Measurements from ENCODE around the gene DPYSL5. TPM values are rescaled to one million over a fixed set of nuclear protein-coding genes. Genes with fewer than 3 reads are reported as not detected.

The DPYSL5 gene
- total and polyA plus RNA-seq, 2 donors (not counting 3 experiments of a cell fraction or from before 2014, with no cell fraction given) = not detected

DNA sequence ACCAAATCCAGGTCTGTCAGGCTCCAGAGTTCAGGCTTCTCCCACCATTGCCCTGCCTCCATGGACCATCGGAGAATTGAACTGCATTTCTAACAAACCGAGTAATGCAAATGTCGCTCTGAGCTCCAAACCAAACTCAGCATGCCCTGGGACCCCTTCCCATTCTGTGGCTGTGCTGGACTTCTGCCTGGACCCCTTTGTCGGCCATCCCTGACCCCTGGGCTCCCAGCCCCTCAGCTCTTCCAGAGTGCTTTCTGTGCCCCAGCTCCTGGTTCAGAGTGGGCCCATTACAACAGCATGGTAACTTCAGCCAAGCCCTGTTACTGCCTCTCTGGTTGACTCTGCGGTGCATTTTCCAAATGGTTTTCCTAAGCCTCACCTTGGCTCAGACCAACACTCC is 67.4 kb downstream of the DPYSL5 start:
- DNase-seq (ENCODE audit: low read depth, low spot score) (no peak), FAIRE-seq (no peak)
- TF ChIP-seq POLR2A (IDR thresholded peaks at IDR 0.05; ENCODE audit: low read depth, low read length) (no peak), EZH2 (IDR thresholded peaks at IDR 0.05; ENCODE audit: borderline replicate concordance, low read depth, low read length, severe bottlenecking) (no peak), MYC (IDR thresholded peaks at IDR 0.05; ENCODE audit: low read depth, low read length) (no peak), POLR2AphosphoS5 (IDR thresholded peaks at IDR 0.05; ENCODE audit: insufficient read depth, low read depth, low read length) (no peak), FOS (IDR thresholded peaks at IDR 0.05; ENCODE audit: borderline replicate concordance, insufficient read depth, low read length) (no peak), GATA2 (IDR thresholded peaks at IDR 0.05; ENCODE audit: insufficient read depth, insufficient read length, low read depth, low read length) (no peak), JUN (IDR thresholded peaks at IDR 0.05; ENCODE audit: borderline replicate concordance, insufficient read depth, insufficient read length, low read depth) (no peak)
- TF ChIP-seq, protein P1, sequence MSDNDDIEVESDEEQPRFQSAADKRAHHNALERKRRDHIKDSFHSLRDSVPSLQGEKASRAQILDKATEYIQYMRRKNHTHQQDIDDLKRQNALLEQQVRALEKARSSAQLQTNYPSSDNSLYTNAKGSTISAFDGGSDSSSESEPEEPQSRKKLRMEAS (IDR thresholded peaks at IDR 0.05; ENCODE audit: insufficient read depth, insufficient read length) = no peak
- TF ChIP-seq, protein P2, sequence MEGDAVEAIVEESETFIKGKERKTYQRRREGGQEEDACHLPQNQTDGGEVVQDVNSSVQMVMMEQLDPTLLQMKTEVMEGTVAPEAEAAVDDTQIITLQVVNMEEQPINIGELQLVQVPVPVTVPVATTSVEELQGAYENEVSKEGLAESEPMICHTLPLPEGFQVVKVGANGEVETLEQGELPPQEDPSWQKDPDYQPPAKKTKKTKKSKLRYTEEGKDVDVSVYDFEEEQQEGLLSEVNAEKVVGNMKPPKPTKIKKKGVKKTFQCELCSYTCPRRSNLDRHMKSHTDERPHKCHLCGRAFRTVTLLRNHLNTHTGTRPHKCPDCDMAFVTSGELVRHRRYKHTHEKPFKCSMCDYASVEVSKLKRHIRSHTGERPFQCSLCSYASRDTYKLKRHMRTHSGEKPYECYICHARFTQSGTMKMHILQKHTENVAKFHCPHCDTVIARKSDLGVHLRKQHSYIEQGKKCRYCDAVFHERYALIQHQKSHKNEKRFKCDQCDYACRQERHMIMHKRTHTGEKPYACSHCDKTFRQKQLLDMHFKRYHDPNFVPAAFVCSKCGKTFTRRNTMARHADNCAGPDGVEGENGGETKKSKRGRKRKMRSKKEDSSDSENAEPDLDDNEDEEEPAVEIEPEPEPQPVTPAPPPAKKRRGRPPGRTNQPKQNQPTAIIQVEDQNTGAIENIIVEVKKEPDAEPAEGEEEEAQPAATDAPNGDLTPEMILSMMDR (IDR thresholded peaks at IDR 0.05; ENCODE audit: extremely low read depth in 1 of 2, insufficient read depth in 1 of 2, low read depth in 1 of 2, low read length in 2 of 2) = no peak
- Histone ChIP-seq H3K4me1 (ENCODE audit: control insufficient read depth, extremely low read depth, insufficient read depth, low read length) (no peaks in the 10 kb centered on the region), H4K20me1 (replicated peaks; ENCODE audit: control insufficient read depth, extremely low read depth, insufficient read depth, low read length) (no peaks in the 10 kb centered on the region), H3K9ac (replicated peaks; ENCODE audit: extremely low read depth, insufficient read depth, low read length) (no peak overlapping the region), H3K9me1 (replicated peaks; ENCODE audit: control insufficient read depth, extremely low read depth, insufficient read depth, low read length) (no peaks in the 10 kb centered on the region), H3K4me2 (ENCODE audit: insufficient read depth, low read length) (no peak overlapping the region), H3K79me2 (ENCODE audit: control insufficient read depth, insufficient read depth, low read length) (no peaks in the 10 kb centered on the region), H3K36me3 (ENCODE audit: control insufficient read depth in 2 of 2, extremely low read depth in 1 of 2, insufficient read depth in 2 of 2, low read length in 2 of 2) (no peaks in the 10 kb centered on the region), H3K9me3 (replicated peaks; ENCODE audit: control insufficient read depth, insufficient read depth, low read length) (no peaks in the 10 kb centered on the region), H3K27ac (ENCODE audit: insufficient read depth, low read depth, low read length) (no peak overlapping the region), H2AFZ (ENCODE audit: low read depth, low read length) (no peak overlapping the region), H3K27me3 (ENCODE audit: control insufficient read depth in 2 of 2, insufficient read depth in 2 of 2, low read length in 2 of 2) (peaks cover 46 to 49% of the 10 kb centered on the region in 2 experiments), H3K4me3 (replicated peaks in 1 of 3; ENCODE audit: insufficient read depth in 1 of 3, low read depth in 1 of 3, low read length in 3 of 3) (no peak overlapping the region)
- ChIA-PET POLR2A (no interaction called here), CTCF (no interaction called here)
- dilution Hi-C loops (cut with MboI; ENCODE audit: extremely low pct_ligation_motif_present, low sequenced_read_pairs) (no loop called here), intact Hi-C loops (cut with micrococcal nuclease) (no loop called here)
- no TSS peak for BruUV-seq (replicated peaks)
